Upper lobe of right lung (tissue), 1 donor: Measurements from ENCODE around the gene TAS2R60. TPM values are rescaled to one million over a fixed set of nuclear protein-coding genes. Genes with fewer than 3 reads are reported as not detected.
A peak's percentile ranks its signal among the peaks of the same experiment; 100 is the strongest.
"Not testable (repeated sequence)": the region's sequence is repeated elsewhere in the genome, so short reads cannot be mapped to it uniquely, and the experiment has no call there.

Experiments used
- ATAC-seq: fragments of 200-7000 bp; cut with Tn5 transposase; one replicate; pipeline ENCODE4 v1.9.1; 2020; ENCODE audit warnings: mild to moderate bottlenecking, moderate library complexity
- DNase-seq: peaks from one replicate; pipeline ENCODE4 v3.0.0-alpha.2; 2020
- H3K27ac ChIP-seq: fragments of 200-600 bp; one replicate; pipeline ENCODE4 v1.8.0; 2022
- H3K27me3 ChIP-seq: fragments of 200-600 bp; one replicate; pipeline ENCODE4 v1.8.0; 2022; ENCODE audit warnings: mild to moderate bottlenecking
- H3K36me3 ChIP-seq: fragments of 200-600 bp; one replicate; pipeline ENCODE4 v1.8.0; 2022
- H3K4me1 ChIP-seq: fragments of 200-600 bp; one replicate; pipeline ENCODE4 v1.8.0; 2022
- H3K4me3 ChIP-seq: fragments of 200-600 bp; one replicate; pipeline ENCODE4 v1.8.0; 2022; ENCODE audit warnings: mild to moderate bottlenecking
- H3K9me3 ChIP-seq: fragments of 200-600 bp; one replicate; pipeline ENCODE4 v1.8.0; 2022
- intact Hi-C: fragments of 100-400 bp; cut with DNase I; formaldehyde crosslinking; loops from one replicate; pipeline ENCODE4 v1.11.0; 2022
- total RNA-seq: library from RNA; stranded (reverse); fragmentation: NEBNext Ultra II Directional; extraction: Animal tissue kit (Norgen Biotek cat#: 25700); gene quantifications from one replicate; pipeline ENCODE4 v1.2.1, GENCODE V29; 2021
- TF ChIP-seq, protein P1 (sequence below): fragments of 200-600 bp; IDR thresholded peaks from one replicate; pipeline ENCODE4 v1.8.0; 2022; ENCODE audit warnings: antibody characterized with exemption
- donor health status: DM: no; HTN: yes; CAD: no; lungs with severe emphysema.

The TAS2R60 gene
- total RNA-seq, 1 donor from 2014 or later = not detected

DNA sequence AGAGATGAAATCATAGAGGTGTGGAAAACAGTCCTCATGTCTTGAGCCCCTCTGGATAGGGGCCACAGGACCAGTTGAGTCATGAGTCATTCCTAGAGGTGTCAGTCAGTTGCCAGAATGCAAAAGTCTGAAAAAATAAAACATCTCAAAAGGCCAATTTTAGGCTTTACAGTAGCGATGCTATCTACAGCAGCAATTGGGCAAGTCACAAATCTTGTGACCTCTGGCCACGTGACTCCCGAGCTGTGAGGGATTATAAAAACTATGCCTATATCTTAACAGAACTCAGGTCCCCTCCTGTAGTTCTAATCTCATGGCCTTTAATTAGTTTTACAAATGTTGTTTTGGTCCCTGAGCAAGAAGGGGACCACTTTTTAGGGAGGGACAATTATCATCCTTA is 18.8 kb downstream of the TAS2R60 start:
- no peak for ATAC-seq
- TF ChIP-seq, protein P1, sequence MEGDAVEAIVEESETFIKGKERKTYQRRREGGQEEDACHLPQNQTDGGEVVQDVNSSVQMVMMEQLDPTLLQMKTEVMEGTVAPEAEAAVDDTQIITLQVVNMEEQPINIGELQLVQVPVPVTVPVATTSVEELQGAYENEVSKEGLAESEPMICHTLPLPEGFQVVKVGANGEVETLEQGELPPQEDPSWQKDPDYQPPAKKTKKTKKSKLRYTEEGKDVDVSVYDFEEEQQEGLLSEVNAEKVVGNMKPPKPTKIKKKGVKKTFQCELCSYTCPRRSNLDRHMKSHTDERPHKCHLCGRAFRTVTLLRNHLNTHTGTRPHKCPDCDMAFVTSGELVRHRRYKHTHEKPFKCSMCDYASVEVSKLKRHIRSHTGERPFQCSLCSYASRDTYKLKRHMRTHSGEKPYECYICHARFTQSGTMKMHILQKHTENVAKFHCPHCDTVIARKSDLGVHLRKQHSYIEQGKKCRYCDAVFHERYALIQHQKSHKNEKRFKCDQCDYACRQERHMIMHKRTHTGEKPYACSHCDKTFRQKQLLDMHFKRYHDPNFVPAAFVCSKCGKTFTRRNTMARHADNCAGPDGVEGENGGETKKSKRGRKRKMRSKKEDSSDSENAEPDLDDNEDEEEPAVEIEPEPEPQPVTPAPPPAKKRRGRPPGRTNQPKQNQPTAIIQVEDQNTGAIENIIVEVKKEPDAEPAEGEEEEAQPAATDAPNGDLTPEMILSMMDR = no peak
- intact Hi-C loops = no loop called here

DNA sequence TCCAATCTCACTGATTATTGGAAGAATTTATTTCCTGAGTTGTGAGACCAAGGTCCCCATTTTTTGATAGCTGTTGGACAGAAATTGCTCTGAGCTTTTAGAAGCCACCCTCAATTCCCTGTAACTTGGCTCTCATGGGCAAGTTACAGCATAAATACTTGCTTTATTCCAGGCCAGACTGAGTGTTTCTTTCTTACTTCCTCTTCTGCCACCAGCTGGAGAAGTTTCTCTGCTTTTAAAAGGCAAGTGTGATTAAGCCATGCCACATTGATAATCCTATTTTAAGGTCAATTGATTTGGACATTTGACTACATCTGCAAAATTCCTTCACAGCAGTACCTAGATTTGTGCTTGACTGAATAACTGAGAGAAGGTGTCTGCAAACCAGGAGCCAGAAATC is 20.3 kb downstream of the TAS2R60 start:
- Histone ChIP-seq H3K27ac (no peak overlapping the region), H3K4me1 (peaks cover 3% of the 10 kb centered on the region), H3K27me3 (no peaks in the 10 kb centered on the region), H3K4me3 (no peak overlapping the region), H3K9me3 (no peaks in the 10 kb centered on the region), H3K36me3 (no peaks in the 10 kb centered on the region)
- intact Hi-C loops = no loop called here
- DNase-seq (no peak), ATAC-seq (peak; percentile 40)
- TF ChIP-seq, protein P1 = no peak

More for the DNA sequence above, 18.8 kb downstream of the TAS2R60 start:
- no peak overlapping the region for H3K27ac ChIP-seq
- no peak overlapping the region for H3K4me3 ChIP-seq
- H3K36me3 ChIP-seq = no peaks in the 10 kb centered on the region
- H3K4me1 ChIP-seq = peaks cover 3% of the 10 kb centered on the region
- H3K9me3 ChIP-seq = no peaks in the 10 kb centered on the region
- DNase-seq = no peak
- no peaks in the 10 kb centered on the region for H3K27me3 ChIP-seq

DNA sequence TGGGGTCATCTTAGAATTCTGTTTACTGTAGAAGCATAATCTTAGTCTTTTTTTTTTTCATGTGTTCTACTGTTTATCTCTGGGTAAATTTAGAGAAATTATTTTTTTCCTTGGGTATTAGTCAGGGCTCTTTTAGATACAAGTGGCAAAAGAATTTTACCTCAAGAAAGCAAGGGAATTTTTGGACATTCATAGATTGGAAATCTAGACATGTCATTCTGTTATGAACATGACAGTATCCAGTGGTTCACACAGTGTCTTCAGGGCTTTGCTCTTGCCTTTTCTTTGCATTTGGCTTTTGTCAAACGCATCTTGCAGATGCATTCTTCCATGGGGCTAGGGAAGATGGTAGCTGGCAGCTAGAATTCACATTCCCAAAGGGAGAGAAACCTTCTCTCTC is 20.7 kb downstream of the TAS2R60 start:
- Histone ChIP-seq H3K27me3 (no peaks in the 10 kb centered on the region), H3K4me3 (no peak overlapping the region), H3K9me3 (no peaks in the 10 kb centered on the region), H3K36me3 (no peaks in the 10 kb centered on the region), H3K4me1 (peaks cover 3% of the 10 kb centered on the region), H3K27ac (no peak overlapping the region)
- TF ChIP-seq, protein P1 = no peak
- intact Hi-C loops = no loop called here
- no peak for ATAC-seq
- DNase-seq = no peak

DNA sequence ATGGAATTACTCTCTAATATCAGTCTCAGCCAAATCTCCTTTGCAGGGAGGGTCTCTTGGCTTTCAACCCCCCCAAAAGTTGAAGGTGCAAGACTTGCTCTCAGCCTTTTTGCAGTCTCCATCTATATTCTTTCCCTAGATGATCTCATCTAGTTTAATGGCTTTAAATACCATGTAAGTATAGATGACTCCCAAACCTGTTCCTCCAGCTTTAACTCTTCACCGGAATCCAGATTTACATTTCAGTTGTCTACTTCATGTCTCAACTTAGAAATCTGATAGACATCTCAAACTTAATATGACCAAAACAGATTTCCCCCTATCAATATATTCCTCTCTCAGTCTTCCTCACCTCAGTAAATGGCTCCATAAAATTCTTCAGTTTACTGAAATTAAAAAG is 24.5 kb downstream of the TAS2R60 start:
- DNase-seq = no peak

DNA sequence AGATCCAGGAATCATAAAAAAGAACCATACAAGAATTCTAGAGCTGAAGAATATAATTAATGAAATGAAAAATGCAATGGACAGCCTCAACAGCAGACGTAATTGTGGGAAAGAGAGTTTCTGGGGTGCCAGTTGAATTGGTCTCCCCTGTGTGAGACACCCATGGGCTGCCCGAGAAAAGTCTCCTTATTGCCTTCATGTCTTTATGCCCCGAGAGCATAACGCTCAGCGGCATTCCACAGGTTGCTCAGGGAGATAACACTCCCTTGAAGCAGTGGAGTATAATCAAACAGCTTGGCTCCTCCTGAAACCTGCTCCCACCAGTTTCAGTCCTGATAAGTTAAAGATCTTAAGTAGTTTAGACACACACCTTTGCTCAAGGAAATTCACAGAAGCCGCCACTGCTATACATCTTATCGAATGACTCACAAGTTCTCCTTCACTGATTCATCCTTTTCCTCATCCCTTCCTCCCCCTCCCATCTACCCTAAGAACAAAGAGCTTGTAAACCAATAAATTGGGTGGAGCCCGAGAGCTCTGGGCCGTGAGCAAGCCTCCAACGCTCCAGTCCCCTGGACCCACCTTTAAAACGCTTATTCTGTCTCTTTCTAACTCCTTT is 28.9 kb downstream of the TAS2R60 start:
- intact Hi-C loops = not testable (repeated sequence)

More for the DNA sequence above, 24.5 kb downstream of the TAS2R60 start:
- Histone ChIP-seq H3K9me3 (no peaks in the 10 kb centered on the region), H3K27ac (no peak overlapping the region), H3K4me1 (peaks cover 3% of the 10 kb centered on the region), H3K4me3 (no peak overlapping the region), H3K27me3 (no peaks in the 10 kb centered on the region), H3K36me3 (no peaks in the 10 kb centered on the region)
- intact Hi-C loops = no loop called here
- no peak for ATAC-seq
- TF ChIP-seq, protein P1 = no peak

DNA sequence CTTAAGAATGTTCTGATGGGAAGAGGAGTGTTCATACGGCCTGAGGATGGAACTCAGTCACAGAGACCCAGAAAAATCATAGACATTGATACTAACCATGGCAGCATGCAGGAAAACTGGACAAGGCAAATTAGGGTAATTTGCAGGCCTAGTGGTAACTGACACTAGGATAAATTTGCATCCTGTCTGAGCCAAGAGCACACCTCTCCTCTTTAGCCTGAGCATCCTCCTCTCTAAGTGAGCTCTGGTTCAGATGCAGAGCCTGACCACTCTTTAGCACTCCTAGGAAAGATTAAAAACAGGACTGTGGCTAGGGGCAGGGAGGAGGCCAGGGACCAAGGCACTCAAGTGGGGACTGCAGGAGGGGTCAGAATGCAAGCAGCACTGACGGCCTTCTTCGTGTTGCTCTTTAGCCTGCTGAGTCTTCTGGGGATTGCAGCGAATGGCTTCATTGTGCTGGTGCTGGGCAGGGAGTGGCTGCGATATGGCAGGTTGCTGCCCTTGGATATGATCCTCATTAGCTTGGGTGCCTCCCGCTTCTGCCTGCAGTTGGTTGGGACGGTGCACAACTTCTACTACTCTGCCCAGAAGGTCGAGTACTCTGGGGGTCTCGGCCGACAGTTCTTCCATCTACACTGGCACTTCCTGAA is 34.4 kb downstream of the TAS2R60 start, which contains the start of gene TAS2R41:
Gene TAS2R41 (plus strand): TSS at position 373 of the 650 bp plus-strand sequence. CDS start 0 bp downstream, at position 373.
- DNase-seq (no peak), ATAC-seq (no peak)
- H3K4me1 ChIP-seq = no peaks in the 10 kb centered on the region
- H3K9me3 ChIP-seq = no peaks in the 10 kb centered on the region
- intact Hi-C loops = no loop called here
- no peaks in the 10 kb centered on the region for H3K27me3 ChIP-seq
- peak within 1 kb of the TSS; percentile 26 for H3K27ac ChIP-seq
- TF ChIP-seq, protein P1 = no peak
- no peak within 1 kb of the TSS for H3K4me3 ChIP-seq
- H3K36me3 ChIP-seq = no peaks in the 10 kb centered on the region

More for the DNA sequence above, 28.9 kb downstream of the TAS2R60 start:
- H3K27ac ChIP-seq, H3K4me1 ChIP-seq, ATAC-seq, DNase-seq, H3K27me3 ChIP-seq, H3K36me3 ChIP-seq, H3K9me3 ChIP-seq, H3K4me3 ChIP-seq: not testable (repeated sequence)
